GM10266 (cell line): ENCODE data around the gene KATNAL2.

Source experiments
- DNase-seq: peaks from one replicate; pipeline ENCODE4 v3.0.0; 2012; ENCODE audit errors: extremely low spot score
- CTCF ChIP-seq: IDR thresholded peaks from 2 replicates; pipeline ENCODE4 v1.5.1; 2012; ENCODE audit warnings: mild to moderate bottlenecking, low read depth; ENCODE audit not compliant: control insufficient read depth, insufficient read depth; ENCODE audit errors: missing control alignments

Gene KATNAL2

GRCh38 chr18:46892842-46893241 lies 24.6 kb upstream of the KATNAL2 start:
- no peak for TF ChIP-seq CTCF
- DNase-seq: peak; percentile 35

- TF ChIP-seq CTCF: no peak
- DNase-seq: no peak
These were observed 24.0 kb upstream of the KATNAL2 start for GRCh38 chr18:46893360-46893759.

DNA sequence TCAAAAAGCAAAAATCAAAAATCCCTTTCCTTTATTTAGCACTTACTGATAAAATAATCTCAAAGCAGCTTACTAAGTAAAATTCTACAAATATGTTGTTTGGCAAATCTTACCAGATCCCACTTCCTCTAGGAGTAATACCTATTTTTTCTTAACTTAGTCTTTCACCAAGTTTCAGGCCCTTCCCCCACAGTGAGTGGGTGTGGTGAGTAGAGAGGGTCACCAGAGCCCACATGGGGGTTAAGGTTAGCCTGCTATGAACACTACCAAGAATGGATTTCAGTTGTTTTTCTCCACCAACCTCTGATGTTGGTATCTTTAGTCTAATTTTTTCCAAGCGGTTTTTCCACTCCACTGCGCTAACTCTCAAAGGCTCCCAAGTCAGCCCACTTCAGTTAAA lies 23.3 kb upstream of the KATNAL2 start:
- no peak for DNase-seq
- no peak for TF ChIP-seq CTCF

GRCh38 chr18:46899274-46899948 lies 18.0 kb upstream of the KATNAL2 start:
- no peak for TF ChIP-seq CTCF
- no peak for DNase-seq

DNA sequence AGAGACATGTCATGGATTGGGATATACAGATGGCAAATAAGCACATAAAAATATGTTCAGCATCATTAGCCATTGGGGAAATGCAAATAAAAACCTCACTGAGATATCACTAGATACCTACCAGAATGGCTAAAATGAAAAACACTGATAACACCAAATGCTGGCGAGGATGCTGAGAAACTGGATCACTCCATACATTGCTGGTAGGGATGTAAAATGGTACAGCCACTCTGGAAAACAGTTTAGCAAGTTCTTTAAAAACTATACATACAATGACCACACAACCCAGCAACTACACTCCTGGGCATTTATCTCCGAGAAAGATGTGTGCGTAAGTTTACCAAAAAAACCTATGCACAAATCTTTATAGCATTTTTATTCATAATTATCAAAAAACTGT lies 14.0 kb upstream of the KATNAL2 start:
- DNase-seq: no peak
- no peak for TF ChIP-seq CTCF

DNA sequence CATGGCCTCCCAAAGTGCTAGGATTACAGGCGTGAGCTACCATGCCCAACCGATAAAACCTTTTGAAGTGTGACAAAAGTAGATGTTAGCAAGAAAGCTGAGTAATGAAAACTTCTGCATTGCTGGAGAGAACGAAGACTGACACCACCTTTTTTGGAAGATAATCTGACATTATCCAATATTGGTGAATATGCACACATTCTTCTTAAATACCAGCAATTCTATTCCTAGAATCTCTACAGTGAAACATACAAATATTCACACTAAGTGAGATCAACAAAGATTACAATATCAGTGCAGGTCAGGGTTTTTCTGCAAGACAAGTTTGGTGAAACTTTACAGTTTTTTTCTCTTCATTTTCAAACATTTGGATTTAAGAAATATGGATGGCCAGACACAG lies 7.9 kb upstream of the KATNAL2 start:
- no peak for DNase-seq

More for the DNA sequence above, 7.9 kb upstream of the KATNAL2 start:
- no peak for TF ChIP-seq CTCF
